ENCODE data around the gene OSBPL3. TPM values are rescaled to one million over a fixed set of nuclear protein-coding genes. Genes with fewer than 3 reads are reported as not detected.

Gene OSBPL3
- total RNA-seq, 1 experiment from 2014 or later = 45.1 TPM

GRCh38 chr7:24752073-24752800 lies 227.7 kb downstream of the OSBPL3 start:
- BruUV-seq (replicated peaks) = no TSS peak
- Histone ChIP-seq H3K36me3 (ENCODE audit: control insufficient read depth, insufficient read depth, low read length) (no peaks in the 10 kb centered on the region), H3K4me3 (ENCODE audit: low read depth, low read length) (no peak overlapping the region), H3K4me1 (peaks cover 44% of the 10 kb centered on the region), H3K27me3 (replicated peaks; ENCODE audit: control insufficient read depth, insufficient read depth, low read length) (no peaks in the 10 kb centered on the region), H3K9me3 (no peaks in the 10 kb centered on the region)
- peak; percentile 42 to 54 for DNase-seq
- intact Hi-C loops (cut with micrococcal nuclease; ENCODE audit: unreplicated experiment) = no loop called here
- ChIA-PET CTCF (interaction anchor here (1.1 to 1.5 kb wide), 2 partner anchors 36 to 60 kb away, joined by 3 to 4 read pairs; no protein-coding TSS in a partner anchor), POLR2A (interaction anchor here (0.5 kb wide), 1 partner anchor 1450 kb away, joined by 5 read pairs; the partner anchor contains the start of gene CBX3)
- Mint-ChIP-seq H3K36me3 (ENCODE audit: insufficient read depth, unreplicated experiment) (peaks cover 8% of the 10 kb centered on the region), H3K9me3 (ENCODE audit: unreplicated experiment) (no peaks in the 10 kb centered on the region), H3K4me1 (ENCODE audit: low read depth, unreplicated experiment) (peaks cover 28% of the 10 kb centered on the region), H3K27me3 (ENCODE audit: insufficient read depth, unreplicated experiment) (no peaks in the 10 kb centered on the region), H3K27ac (ENCODE audit: unreplicated experiment) (peak overlapping the region; percentile 24), H3K4me3 (ENCODE audit: unreplicated experiment) (no peak overlapping the region)
- no peak for TF ChIP-seq CTCF (IDR thresholded peaks at IDR 0.05; ENCODE audit: insufficient read depth in 1 of 2, low read depth in 1 of 2, low read length in 1 of 2, severe bottlenecking in 1 of 2, unreplicated experiment in 1 of 2)

GRCh38 chr7:24751484-24751883 lies 228.5 kb downstream of the OSBPL3 start:
- Histone ChIP-seq H3K4me3 (ENCODE audit: low read depth, low read length) (no peak overlapping the region), H3K36me3 (ENCODE audit: control insufficient read depth, insufficient read depth, low read length) (no peaks in the 10 kb centered on the region), H3K27me3 (replicated peaks; ENCODE audit: control insufficient read depth, insufficient read depth, low read length) (no peaks in the 10 kb centered on the region), H3K4me1 (peaks cover 44% of the 10 kb centered on the region), H3K9me3 (no peaks in the 10 kb centered on the region)
- ChIA-PET POLR2A (no interaction called here), CTCF (interaction anchor here (1.1 to 1.5 kb wide), 2 partner anchors 36 to 61 kb away, joined by 3 to 4 read pairs; no protein-coding TSS in a partner anchor)
- Mint-ChIP-seq H3K27ac (ENCODE audit: unreplicated experiment) (no peak overlapping the region), H3K36me3 (ENCODE audit: insufficient read depth, unreplicated experiment) (peaks cover 8% of the 10 kb centered on the region), H3K9me3 (ENCODE audit: unreplicated experiment) (no peaks in the 10 kb centered on the region), H3K27me3 (ENCODE audit: insufficient read depth, unreplicated experiment) (no peaks in the 10 kb centered on the region), H3K4me1 (ENCODE audit: low read depth, unreplicated experiment) (peaks cover 27% of the 10 kb centered on the region), H3K4me3 (ENCODE audit: unreplicated experiment) (no peak overlapping the region)
- TF ChIP-seq CTCF (IDR thresholded peaks at IDR 0.05; ENCODE audit: insufficient read depth in 1 of 2, low read depth in 1 of 2, low read length in 1 of 2, severe bottlenecking in 1 of 2, unreplicated experiment in 1 of 2) = no peak
- BruUV-seq (replicated peaks) = no TSS peak
- intact Hi-C loops (cut with micrococcal nuclease; ENCODE audit: unreplicated experiment) = no loop called here
- DNase-seq = no peak

GRCh38 chr7:24750441-24751055 lies 229.4 kb downstream of the OSBPL3 start:
- no peak for DNase-seq
- peaks cover 20% of the 10 kb centered on the region for H3K4me1 Mint-ChIP-seq (ENCODE audit: low read depth, unreplicated experiment)

More at GRCh38 chr7:24750441-24751055, 229.4 kb downstream of the OSBPL3 start:
- Mint-ChIP-seq H3K36me3 (ENCODE audit: insufficient read depth, unreplicated experiment) (peaks cover 8% of the 10 kb centered on the region), H3K27me3 (ENCODE audit: insufficient read depth, unreplicated experiment) (no peaks in the 10 kb centered on the region), H3K27ac (ENCODE audit: unreplicated experiment) (peak overlapping the region; percentile 50), H3K9me3 (ENCODE audit: unreplicated experiment) (no peaks in the 10 kb centered on the region), H3K4me3 (ENCODE audit: unreplicated experiment) (no peak overlapping the region)
- Histone ChIP-seq H3K9me3 (no peaks in the 10 kb centered on the region), H3K36me3 (ENCODE audit: control insufficient read depth, insufficient read depth, low read length) (no peaks in the 10 kb centered on the region), H3K4me3 (ENCODE audit: low read depth, low read length) (no peak overlapping the region), H3K27me3 (replicated peaks; ENCODE audit: control insufficient read depth, insufficient read depth, low read length) (no peaks in the 10 kb centered on the region), H3K4me1 (peaks cover 48% of the 10 kb centered on the region)
- no TSS peak for BruUV-seq (replicated peaks)
- intact Hi-C loops (cut with micrococcal nuclease; ENCODE audit: unreplicated experiment) = no loop called here
- no peak for TF ChIP-seq CTCF (IDR thresholded peaks at IDR 0.05; ENCODE audit: insufficient read depth in 1 of 2, low read depth in 1 of 2, low read length in 1 of 2, severe bottlenecking in 1 of 2, unreplicated experiment in 1 of 2)
- ChIA-PET CTCF (no interaction called here), POLR2A (no interaction called here)
